ENCODE results near the gene MRPL10.

GRCh38 chr17:47776330-47777197 is 54.8 kb downstream of the MRPL10 start:
- TF ChIP-seq, protein P1, sequence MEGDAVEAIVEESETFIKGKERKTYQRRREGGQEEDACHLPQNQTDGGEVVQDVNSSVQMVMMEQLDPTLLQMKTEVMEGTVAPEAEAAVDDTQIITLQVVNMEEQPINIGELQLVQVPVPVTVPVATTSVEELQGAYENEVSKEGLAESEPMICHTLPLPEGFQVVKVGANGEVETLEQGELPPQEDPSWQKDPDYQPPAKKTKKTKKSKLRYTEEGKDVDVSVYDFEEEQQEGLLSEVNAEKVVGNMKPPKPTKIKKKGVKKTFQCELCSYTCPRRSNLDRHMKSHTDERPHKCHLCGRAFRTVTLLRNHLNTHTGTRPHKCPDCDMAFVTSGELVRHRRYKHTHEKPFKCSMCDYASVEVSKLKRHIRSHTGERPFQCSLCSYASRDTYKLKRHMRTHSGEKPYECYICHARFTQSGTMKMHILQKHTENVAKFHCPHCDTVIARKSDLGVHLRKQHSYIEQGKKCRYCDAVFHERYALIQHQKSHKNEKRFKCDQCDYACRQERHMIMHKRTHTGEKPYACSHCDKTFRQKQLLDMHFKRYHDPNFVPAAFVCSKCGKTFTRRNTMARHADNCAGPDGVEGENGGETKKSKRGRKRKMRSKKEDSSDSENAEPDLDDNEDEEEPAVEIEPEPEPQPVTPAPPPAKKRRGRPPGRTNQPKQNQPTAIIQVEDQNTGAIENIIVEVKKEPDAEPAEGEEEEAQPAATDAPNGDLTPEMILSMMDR (IDR thresholded peaks at IDR 0.05; ENCODE audit: insufficient read depth, low read length) = peak; percentile 70
- TF ChIP-seq POLR2AphosphoS5 (IDR thresholded peaks at IDR 0.05; ENCODE audit: low read depth) = no peak
- TF ChIP-seq REST (IDR thresholded peaks at IDR 0.05; ENCODE audit: insufficient replicate concordance, low read depth) = no peak
- no peak for TF ChIP-seq SPI1 (IDR thresholded peaks at IDR 0.05; ENCODE audit: borderline replicate concordance, low read depth)
- no peak for TF ChIP-seq GABPA (IDR thresholded peaks at IDR 0.05; ENCODE audit: low read depth)
